Measurements from ENCODE around the gene TFDP2.

DNA sequence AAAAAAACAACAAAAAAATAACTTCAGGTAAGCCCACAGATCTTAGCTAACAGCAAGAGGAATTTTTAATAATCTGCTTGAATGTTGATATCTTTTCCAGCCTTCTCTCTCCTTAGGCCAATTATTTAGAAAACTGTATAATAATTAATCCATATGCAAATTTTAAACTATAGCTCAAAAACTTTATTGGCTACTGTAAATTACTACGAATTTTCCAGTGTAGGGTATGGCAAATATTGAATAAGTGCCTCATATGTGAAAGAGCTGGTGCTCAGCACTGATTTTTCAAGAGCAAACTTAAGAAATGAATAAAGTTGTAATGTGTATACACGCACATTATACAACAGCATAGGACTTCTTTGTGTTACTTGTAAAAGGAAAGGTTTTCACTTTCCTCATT is 123.0 kb downstream of the TFDP2 start:
- TF ChIP-seq, protein P1, sequence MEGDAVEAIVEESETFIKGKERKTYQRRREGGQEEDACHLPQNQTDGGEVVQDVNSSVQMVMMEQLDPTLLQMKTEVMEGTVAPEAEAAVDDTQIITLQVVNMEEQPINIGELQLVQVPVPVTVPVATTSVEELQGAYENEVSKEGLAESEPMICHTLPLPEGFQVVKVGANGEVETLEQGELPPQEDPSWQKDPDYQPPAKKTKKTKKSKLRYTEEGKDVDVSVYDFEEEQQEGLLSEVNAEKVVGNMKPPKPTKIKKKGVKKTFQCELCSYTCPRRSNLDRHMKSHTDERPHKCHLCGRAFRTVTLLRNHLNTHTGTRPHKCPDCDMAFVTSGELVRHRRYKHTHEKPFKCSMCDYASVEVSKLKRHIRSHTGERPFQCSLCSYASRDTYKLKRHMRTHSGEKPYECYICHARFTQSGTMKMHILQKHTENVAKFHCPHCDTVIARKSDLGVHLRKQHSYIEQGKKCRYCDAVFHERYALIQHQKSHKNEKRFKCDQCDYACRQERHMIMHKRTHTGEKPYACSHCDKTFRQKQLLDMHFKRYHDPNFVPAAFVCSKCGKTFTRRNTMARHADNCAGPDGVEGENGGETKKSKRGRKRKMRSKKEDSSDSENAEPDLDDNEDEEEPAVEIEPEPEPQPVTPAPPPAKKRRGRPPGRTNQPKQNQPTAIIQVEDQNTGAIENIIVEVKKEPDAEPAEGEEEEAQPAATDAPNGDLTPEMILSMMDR (conservative IDR thresholded peaks at IDR 0.05; ENCODE audit: low read length), result no peak
- no peak for TF ChIP-seq EZH2phosphoT487 (IDR thresholded peaks at IDR 0.05; ENCODE audit: borderline replicate concordance, low read depth, low read length)
